GM18909 (cell line): ENCODE measurements around the gene NFKB1.
A peak's percentile ranks its signal among the peaks of the same experiment; 100 is the strongest.

Source experiments
- ATAC-seq: cut with Tn5 transposase; IDR thresholded peaks from one replicate; pipeline ENCODE4 v1.9.1; 2021; ENCODE audit warnings: mild to moderate bottlenecking; ENCODE audit not compliant: unreplicated experiment, poor library complexity

Gene NFKB1

DNA sequence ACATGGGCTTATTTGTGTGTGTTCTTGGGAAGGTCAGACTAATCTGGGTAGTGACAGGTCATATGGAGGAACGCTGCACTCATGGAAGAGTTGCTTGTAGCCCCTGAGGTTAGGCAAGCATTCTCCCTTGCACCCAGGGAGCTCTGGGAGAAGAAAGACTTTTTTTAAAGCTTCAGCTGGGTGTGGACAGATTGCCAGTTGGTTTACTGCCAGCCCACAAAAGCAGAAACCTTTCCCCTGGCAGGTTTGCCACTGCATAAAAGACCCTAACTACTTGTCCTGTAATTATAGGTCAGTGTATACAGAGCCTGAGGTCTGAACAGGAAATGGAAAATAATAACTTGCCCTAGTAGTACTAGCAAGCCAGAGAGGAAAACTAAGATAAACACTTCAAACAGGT lies 7.4 kb upstream of the NFKB1 start:
- ATAC-seq = peak; percentile 83

DNA sequence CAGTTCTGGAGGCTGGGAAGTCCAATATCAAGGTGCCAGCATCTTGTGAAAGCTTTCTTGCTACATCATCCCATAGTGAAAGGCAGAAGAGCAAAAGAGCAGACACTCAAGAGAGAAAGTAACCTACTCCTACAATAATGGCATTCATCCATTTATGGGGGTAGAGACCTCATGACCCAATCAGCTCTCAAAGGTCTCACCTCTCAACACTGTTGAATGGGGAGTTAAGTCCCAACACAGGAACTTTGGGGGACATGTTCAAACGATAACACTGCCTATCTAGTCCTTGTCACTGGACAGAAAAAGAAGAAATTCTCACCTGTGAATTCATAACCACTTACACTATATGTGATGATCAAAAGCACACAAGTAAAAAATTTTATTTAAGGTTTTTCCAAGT lies 6.6 kb upstream of the NFKB1 start:
- no peak for ATAC-seq

DNA sequence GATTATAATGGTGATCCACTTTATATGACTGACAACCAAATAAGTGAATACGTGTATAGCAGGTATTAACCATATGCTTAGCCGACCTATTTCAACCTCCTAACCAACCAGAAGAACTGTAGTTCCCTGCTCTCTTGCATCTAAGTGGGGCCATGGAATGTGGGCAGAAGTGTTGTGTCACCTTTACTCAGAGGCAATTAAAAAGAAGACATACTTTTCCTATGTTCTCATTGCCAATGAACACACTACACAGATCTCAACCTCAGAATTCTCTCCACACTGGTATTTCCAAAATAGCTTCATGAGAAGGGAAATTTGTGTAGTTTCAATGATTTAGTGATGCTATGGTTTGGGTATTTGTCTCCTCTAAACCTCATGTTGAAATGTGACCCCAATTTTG lies 3.2 kb upstream of the NFKB1 start:
- no peak for ATAC-seq

DNA sequence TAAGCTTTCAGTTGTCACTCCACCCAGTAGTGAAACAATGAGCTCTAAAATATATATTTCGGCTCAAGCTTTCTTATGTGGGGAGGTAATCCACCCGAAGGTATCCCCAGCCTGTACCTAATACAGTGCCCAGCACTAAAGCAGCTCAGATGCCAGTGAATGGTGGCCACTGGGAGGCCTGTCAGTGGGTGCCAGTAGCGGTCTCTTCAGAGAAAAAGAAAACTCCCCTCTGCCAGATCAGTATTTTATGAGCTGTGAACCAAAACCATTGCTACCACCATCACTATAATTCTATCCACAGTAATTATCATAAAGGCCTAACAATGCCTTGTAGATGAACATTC lies 835 bp upstream of the NFKB1 start:
- peak; percentile 20 for ATAC-seq

DNA sequence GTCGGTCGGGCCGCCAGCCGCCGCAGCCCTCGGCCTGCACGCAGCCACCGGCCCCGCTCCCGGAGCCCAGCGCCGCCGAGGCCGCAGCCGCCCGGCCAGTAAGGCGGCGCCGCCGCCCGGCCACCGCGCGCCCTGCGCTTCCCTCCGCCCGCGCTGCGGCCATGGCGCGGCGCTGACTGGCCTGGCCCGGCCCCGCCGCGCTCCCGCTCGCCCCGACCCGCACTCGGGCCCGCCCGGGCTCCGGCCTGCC lies 213 bp downstream of the NFKB1 start:
- peak; percentile 39 for ATAC-seq

DNA sequence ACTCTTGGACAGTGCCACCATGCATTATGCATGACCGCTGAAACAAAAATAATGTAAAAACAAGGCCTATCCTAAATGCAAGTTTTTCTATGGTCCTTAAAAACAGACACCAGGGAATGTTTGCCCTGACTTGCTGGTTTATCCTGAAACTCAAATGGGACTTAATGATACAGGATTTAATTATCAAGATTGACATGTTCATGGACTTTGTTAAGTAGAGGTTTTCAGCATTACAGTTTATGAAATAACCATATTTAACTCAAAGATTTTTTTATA lies 1.3 kb downstream of the NFKB1 start:
- no peak for ATAC-seq

DNA sequence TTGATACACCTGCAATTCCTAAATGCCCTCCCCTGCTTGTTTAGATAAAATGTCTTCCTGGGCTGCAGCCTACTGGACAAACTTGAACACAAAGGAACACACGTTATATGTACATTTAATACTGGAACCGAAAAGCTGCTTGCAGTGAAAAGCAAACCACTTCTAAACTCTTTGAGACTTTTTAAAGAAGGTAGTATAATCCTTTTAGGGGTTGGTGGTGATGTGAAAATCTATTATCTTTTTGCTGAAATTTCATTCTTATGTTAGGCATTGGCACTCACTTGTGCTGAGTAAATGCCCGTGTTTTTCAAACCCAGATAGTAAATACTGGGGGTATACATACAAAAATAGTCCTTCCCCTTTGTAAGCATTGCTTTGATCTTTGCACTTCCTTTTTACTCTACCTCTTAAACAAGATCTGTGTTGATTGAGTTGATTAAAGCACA lies 2.2 kb downstream of the NFKB1 start:
- no peak for ATAC-seq

DNA sequence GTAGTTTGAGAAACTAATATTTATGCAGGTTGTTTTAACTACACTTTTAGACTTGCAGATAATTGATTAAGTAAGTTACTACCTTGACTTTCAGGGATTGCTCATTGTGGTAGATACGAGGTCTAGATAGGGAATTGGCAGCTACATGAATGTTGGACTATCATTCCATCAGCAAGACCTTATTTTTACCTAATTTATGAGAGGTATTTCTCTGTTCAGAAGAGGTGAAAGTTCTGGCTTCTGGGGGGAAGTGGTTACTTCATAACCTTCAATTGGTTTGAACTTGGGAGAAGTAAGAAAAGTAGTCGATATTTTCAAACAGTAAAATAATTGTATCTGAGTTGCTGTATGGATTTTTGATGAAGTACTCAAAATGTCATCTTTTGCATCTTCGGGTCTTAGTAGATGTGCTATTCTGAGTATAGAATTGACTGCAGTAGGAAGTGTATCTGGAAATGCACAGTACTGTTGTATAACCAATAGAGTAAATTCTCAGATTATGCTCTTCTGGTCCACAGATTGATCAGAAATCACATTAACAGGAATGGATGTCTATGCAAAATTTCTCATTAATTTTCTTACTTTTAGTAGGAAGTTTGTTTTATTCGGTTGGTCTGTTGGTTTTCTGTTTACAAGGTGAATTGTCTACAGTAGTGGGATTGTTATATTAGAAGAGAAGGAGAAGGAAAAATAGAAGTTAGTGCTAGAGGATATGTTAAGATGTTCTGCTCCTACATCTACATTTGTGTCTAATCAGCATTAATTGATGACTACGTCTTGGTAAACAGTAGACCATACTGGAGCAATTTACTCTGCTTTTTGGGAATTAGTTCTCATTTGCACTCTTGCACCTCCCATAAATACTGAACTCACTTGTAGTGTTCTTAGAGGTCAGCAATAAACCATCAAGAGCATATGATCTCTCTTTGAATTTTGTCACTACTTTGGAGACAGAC lies 3.0 kb downstream of the NFKB1 start:
- ATAC-seq = no peak

DNA sequence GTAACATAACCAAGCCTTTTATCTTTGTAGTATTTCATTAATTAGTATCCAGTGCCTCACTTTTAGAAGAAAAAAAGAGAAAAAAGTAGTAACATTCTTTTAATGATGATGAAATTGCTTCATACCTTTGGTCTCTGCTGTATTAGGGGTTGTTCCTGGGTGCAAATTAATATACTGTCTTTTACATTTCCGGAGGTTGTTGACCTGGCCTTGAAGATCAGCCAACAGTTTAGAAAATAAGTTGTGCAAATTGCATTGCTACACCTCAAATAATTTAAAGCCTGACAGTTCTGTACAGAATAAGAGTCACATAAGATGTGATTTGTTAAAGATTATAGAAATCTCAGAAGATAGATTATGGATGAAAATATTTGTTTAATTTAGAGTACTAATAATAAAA lies 3.8 kb downstream of the NFKB1 start:
- no peak for ATAC-seq

DNA sequence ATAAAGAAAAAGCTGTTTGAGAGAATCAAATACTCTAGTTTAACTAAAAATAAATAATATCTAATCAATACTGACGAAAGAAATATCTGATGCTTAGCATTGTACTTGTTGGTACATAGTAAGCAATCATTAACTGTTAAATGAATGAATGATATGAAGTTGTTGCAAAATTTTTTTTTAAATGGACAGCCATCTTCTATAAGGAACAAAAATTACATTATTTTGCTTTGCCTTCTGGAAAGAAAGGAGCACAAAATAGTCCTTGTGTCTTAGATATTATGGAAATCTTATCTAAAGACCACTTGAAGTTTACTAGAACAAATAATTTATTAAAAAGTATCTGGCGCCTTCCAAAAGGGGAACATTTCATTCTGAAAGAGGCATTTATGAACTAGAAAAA lies 4.5 kb downstream of the NFKB1 start:
- ATAC-seq = no peak

DNA sequence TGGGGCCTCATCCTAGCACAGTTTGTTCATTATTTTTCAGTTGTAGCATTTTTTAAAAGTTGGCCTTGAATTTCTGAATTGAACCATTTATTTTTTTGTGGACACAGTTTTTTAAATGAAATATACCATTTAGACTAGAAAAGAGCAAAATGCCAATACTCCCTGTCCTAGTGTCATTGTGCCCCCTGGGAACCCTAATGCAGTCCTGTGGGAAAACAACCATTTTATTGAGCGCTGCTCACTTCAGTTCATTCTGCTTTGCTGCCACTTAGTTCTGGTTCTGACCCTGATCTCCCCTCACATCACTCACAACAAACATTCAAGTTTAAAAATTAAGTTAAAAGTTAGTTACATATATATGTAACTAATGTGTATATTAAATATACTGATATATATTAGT lies 5.4 kb downstream of the NFKB1 start:
- ATAC-seq = no peak

DNA sequence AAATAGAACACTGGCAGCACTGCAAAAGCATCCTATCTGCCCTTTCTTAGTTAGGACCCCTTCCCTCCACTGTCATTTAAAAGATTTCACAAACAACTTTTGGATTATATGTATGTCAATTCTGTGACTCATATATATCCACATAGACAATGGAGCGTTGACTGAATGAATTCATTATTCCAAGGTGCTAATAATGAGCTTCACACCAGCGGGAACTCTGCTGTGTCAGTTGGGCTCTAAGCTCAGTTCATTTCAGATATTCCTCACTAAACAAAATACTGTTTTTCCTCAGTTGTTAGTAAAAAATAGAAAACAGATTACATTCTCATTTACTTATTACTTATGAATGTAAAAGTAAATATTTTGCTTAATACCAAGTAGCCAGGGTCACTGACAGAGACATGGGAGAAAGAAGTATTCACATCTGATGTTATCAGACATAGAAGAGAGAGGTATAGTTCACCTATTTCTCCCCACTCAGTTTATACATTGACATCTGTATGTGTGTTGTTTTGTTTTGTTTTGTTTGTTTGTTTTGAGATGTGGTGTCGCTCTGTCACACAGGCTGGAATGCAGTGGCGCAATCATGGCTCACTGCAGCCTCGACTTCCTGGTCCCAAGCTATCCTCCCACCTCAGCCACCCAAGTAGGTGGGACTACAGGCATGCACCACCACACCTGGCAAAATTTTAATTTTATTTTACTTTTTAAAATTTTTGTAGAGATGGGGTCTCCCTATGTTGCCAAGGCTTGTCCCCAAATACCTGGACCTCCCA lies 10.9 kb downstream of the NFKB1 start:
- ATAC-seq = no peak

DNA sequence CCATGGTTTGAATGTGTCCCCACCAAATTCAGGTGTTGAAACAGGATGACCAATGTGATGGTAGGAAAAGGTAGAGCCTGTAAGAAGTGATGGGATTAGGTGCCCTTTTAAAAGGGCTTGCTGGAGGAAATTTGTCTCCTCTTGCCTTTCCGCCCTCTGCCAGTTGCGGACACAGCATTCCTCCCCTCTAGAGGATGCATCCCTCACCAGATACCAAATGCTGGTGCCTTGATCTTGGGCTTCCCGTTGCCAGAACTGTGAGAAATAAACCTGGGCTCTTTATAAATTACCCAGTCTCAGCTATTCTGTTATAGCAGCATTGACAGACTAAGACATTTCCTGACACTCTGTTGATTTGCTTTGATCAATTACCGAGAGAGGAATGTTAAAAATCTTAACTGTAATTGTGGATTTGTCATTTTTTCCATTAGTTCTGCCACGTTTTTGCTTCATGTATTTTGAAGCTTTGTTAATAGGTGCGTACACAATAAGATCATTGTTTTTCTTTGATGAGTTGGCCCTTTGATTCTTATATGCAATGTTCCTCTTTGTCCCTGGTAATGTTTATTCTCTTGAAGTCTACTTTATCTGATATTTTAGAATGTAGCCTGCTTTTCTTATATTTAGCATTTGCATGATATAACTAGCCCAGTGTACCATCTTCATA lies 13.3 kb downstream of the NFKB1 start:
- ATAC-seq = no peak

DNA sequence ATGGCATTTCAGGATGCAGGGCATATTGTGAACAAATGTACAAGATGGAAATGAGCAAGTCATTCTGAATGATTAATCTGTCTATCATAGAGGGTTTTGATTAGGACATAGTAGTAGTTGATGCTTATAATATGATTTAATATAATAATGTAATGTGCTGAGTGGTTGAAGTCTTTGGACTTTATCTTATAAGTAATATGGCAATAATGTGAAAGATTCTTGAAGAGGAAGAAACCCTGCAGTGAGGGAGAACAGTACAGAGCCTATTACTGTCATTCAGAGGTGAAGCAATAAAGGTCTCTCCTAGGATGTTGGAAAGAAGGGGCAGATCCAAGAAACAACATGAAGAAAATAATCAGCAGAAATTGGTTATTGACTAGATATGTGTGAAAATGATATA lies 16.6 kb downstream of the NFKB1 start:
- ATAC-seq = no peak

DNA sequence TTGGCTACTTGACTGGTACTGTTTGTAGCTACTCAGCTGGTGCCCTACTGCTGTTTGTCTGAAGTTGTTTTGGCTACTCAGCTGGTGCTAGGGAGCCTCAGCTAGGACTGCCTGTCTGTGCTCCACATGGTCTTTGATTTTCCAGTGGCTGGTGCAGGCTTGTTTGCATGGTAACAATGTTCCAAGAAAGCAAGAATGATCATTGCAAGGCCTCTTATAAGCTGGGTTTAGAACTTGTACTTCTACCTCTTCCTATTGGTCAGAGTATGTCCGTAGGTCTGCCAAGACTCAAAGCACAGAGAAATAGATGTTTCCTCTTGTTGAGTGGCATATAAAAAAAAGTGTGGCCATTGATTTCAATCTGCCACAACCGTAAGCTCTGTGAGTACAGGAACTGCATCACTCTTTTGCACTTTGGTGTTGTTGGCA lies 17.6 kb downstream of the NFKB1 start:
- ATAC-seq = no peak

DNA sequence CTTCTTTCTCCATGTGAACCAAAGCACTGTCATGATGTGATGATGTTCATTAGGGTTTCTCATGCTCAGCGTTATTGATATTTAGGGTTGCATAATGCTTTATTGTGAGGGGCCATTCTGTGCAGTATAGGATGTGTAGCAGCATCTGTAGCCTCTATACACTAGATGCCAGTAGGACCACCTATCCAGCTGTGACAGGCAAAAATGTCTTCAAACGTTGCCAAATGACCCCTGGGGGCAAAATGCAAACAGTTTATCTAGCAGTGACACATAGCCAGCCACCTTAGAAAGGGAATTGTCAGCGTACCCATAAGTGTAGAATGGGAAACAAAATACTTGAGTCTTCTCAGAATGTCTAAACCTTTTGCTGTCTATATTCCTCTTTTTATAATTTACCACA lies 18.8 kb downstream of the NFKB1 start:
- ATAC-seq = no peak

DNA sequence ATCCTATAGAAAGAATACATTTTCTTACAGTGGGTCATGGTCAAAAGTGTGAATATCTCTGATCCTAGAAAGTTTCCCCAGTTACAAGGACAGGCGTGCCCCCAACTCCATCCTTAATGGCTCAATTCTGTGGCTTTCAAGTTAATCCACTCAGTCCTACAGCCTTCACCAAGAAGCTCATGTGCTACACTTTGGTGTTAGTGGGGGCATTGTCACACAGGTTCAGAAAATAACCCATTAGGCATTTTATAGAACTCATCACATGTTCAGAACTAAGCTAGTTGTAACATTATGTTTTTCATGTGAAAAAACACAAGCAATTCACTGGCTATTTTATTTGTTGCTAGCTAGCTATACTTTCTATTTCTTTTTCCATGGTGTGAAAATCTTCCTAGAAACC lies 20.4 kb downstream of the NFKB1 start:
- ATAC-seq = no peak

DNA sequence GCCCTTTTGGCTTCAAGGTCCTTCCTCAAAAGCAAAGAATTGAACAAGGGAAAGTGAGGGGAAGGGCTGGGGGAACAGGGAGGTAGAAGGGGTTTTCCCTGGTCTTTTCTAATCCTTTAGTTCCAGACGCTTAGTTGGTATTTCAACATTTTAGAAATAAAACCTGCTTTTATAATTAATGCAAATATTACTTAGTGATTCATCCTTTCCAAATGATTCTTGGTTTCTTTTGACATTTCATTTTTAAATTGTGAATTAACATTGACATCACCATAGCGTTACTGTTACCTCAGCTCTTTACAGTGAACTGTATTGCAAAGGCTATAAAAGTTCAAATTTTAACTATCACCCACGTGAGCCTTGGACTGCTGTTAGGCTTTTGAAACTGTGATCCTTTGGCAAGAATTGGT lies 20.9 kb downstream of the NFKB1 start:
- ATAC-seq = no peak

DNA sequence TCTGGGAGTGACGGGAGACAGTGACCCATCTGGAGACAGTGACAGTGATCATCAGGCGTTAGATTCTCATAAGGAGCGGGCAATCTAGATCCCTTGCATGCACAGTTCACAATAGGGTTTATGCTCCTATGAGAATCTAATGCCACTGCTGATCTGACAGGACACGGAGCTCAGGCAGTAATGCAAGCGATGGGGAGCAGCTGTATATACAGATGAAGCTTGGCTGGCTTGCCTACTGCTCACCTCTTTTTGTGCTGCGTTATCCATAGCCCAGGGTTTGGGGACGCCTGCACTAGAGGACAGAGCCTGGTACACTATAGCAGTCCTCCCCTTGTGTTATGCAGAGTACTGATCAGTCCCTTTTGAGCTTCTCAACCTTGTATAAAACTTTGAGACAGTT lies 23.5 kb downstream of the NFKB1 start:
- ATAC-seq = no peak

DNA sequence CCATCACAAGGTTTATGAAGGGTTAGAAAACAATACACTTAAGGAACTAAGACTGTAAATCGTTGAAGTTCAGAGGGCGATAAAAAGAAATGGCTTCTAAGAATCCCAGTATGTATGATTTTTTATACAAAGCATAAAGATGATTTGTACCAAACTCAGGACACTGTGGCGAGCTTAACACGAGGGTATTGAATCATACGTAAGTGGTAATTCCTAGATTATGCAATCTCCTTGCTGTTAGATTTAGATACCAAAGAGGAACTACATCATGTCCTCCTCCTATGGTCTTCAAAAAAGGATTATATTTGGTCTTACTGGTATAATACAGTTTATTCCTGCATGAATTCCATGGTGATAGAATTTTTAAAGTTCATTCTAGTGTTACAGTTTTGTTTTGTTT lies 23.9 kb downstream of the NFKB1 start:
- ATAC-seq = no peak

DNA sequence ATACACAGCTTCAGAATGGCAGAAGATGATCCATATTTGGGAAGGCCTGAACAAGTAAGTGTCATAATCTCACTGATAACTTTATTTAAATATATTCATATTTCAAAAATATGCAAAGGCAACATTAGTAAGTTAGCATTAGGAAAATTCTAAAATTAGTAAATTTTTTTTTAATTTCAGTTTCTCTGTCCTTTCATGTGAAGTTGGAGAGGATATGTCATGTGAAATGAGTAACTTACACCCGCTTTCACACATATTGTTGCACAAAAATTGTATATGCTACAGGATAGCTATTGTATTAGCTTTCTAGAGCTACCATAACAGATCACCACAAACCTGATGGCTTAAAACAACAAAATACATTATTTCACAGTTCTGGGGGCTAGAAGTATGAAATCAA lies 24.3 kb downstream of the NFKB1 start:
- no peak for ATAC-seq

DNA sequence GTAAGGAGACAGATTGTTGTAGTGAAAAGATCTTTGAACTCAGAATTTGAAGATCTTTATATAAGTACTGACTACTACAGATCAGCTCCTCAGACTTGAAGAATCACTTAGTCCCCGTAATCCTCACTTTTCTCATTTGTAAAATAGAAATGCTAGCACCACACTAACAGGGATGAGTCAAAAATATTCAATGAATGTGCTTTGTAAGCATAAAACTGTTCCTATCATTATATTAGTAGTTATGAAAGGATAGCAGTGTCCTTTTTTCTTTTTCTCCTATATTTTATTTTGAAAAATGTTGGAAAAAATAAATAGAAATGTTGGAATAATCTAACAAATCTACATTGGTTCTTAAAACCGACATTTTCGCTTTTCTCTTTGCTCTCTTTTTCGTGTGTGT lies 25.4 kb downstream of the NFKB1 start:
- ATAC-seq = no peak
